Measurements from ENCODE around the gene BCAN.
A peak's percentile ranks its signal among the peaks of the same experiment; 100 is the strongest.

Gene BCAN

DNA sequence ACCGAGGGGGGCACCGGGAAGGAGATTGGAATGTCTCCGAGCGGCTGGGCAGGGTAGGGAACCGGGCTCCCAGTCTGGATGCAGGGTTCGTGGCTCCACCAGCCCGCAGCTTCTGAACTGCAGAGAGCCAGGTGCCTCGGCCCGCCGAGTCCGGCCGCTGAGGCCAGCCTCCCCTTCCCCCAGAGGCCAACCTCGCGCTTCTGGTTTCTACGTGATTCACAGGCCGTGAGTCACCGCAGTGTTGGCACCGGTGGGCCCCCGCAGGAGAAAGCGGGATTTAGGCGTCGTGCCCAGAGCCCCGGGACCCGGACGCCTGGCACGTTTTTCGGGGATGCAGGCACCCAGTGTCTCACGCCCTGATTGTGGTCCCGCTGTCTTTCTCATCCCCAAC lies 63.0 kb downstream of the BCAN start:
- peak; percentile 54 for DNase-seq

DNA sequence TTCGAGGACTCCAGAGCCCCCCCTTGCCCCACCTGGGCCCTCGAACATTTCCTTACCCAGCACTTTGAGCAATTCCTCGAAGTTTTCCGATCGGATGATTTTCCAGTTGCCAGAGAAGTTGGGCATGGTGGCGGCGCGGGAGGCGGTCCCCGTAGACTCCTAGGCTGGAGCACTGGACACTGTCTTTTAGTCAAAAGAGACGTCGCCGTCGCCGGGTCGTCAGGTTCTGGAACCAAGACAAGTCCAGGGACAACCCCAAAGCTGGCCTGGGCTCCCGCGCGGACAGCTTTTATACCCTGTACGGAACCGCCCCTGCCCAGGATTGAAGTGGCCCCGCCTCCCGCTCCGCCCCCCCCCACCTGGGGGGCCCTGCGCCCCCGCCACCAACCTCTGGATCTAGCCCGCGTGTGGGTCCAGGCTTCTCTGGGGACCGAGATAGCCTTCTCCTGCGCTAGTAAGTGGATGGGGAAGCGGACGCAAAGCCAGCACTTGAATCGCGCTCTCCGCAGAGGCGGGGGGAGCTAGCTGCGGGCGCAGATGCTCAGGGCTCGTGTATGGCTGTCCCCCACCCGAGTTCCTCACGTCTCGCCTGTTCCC lies 63.5 kb downstream of the BCAN start, which contains the start of gene CRABP2:
TSS of gene CRABP2 (minus strand) at position 263 of the 597 bp plus-strand sequence. CDS start at position 126, 137 bp downstream.
- no peak for DNase-seq

DNA sequence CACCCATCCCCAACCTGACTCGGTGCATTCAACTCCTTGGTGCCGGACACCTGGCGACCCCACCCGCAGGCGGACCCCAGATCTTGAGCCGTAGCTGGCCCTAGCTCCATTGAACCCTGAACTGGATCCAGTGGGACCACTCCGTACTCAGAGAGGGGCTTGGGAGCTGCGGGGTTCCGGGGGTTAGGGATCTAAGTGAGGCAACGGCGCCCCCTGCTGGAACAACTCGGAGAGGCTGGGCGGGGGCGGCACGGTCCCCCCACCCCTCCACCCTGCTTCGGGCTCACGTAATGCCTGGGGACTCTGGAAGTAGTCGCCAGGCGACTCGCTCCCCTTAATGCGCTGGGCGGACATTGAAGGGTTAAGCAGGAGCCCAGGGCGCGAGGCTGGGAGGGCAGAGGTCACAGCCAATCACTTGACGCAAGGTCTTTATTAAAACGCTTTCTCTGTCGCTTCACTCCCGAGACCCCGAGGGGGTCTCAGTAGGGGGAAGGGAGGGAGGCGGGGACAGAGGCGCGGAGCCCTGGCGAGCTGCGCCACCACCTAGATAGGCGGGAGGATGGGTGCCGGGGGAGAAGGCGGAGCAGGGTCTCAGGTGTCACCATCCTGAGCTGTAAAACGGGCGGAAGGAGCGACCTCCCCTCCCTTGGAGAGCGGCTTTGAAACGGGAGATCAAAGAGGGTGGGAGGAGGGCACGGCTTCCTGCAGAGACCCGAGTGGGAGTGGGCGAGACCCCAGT lies 64.2 kb downstream of the BCAN start:
- DNase-seq = peak; percentile 62

DNA sequence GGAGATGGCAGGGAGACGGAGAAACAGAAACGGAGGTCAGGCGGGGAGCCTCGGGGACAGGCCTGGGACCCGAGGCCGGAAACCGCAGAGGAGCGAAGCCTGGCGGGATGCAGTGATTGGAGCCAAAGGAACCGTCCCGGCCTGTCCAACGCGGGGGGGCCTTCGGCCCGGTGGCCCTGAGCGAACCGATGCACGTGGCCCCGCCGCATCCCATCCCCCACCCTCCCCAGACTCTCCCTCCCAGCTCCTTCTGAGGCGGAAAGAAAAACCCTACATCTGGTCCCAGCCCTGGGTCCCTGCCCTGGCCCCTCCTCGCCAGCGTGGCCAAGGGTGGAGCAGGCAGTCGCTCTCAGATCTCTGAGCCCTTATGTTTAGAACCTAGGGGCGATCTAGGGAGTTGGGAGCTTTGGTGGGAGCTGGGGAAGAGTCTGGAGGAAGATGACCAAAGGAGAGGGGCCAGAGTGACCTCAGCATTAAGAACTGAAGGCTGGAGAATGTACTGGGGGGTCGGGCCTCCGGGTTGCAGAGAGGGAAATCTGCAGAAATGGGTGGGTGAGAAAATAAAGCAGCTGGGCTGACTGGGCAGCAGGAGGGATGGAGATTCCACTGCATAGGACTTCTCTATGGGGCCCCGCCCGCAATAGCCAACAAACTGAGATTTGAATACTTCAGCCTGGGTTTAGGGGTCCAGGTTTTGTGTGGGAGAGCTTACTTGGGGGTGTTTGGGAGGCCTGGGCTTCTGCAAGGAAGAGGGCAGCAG lies 64.9 kb downstream of the BCAN start:
- no peak for DNase-seq

DNA sequence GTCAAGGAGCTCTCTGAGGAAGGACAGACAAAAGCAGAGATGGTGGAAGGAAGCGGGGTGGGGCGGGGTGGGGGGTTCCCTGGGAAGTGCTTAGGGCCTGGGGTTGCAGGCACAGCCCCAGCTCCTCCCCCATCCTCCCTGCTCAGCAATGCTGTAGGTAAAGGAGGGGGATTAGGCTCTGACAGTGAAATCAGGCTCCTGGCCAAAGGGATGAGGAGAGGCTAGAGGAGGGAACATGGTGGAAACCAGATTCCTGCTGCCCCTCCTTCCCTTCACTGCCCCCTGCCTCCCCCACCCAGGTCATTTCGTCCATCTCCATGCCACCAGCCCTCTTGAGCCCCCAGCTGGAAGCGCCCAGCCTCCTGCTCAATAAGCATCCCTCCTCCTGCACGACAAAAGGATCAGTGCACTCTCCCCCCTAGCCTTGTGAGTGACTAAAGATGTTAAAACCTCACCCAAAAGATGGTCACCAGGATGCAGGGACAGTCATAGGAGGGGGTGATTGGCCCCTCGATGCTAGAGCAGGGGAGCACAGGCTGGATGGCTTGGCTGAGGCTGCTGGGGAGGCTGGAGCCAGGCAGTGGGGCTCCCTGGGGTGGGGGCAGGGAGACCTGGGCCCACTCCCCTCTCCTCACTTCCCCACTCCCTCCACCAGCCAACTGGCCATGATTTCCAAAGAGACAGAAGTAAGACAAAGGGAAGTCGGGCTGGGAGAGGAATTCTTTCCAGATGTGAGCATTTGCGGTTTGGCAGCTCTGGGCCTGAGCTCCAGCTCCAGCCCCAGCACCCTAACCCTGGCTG lies 65.7 kb downstream of the BCAN start:
- DNase-seq = no peak

DNA sequence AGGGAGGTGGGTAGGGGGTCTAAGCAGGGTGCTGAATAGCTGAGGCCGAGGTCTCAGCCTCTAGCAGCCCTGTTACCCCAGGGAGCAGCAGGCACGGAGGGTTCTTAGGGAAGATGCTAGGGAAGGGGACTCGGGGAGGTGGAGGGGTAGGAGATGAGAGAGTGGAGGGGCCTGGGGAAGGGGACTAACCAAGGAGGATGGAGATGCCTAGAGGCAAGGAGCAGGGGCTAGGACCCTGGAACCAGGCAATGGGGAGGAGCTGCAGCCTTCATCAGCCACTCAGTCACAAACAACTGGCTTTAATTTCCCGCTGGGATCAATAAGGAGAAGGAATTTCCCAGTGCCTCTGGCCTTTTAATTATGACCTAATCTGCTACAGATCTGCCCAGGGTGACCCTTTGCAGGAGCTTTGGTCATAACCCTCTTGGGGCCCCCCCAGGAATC lies 66.3 kb downstream of the BCAN start:
- no peak for DNase-seq

DNA sequence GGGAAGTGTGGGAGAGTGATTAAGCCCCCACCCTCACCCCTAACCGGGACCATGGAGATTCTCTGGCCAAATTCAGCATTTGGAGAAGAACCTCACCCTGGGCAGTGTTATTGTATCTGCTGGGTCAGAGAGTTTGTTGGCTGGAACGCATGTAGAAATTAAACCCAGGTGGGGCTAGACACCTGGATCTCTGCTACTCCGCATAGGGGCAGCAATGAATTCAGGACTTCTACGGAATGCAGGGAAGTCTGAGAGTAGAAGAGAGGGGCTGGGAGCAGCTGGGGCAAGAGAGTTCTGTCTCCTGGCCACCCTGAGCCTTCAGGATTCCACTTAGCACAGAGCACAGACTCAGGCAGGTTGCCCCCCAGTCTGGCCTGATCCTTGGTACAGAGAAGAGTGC lies 67.1 kb downstream of the BCAN start:
- DNase-seq = no peak
